Measurements from ENCODE around the gene SHCBP1L.

- TF ChIP-seq CTCF (IDR thresholded peaks at IDR 0.05 in 2 of 3, conservative IDR thresholded peaks at IDR 0.05 in 1 of 3; ENCODE audit: insufficient read depth in 2 of 3, low read depth in 1 of 3, low read length in 3 of 3): no peak
- no peak for TF ChIP-seq GATA2 (CRISPR knock-in tag; IDR thresholded peaks at IDR 0.05)
Observed at GRCh38 chr1:182957902-182958395, 5.0 kb upstream of the SHCBP1L start.

Data from K562 (cell line).